Kidney capillary endothelial cell (primary cell): ENCODE results near the gene REPS2.
A peak's percentile ranks its signal among the peaks of the same experiment; 100 is the strongest.

Experiments
- DNase-seq: peaks from one replicate; pipeline ENCODE4 v3.0.0-alpha.2; 2018; ENCODE audit warnings: low spot score

Gene REPS2

DNA sequence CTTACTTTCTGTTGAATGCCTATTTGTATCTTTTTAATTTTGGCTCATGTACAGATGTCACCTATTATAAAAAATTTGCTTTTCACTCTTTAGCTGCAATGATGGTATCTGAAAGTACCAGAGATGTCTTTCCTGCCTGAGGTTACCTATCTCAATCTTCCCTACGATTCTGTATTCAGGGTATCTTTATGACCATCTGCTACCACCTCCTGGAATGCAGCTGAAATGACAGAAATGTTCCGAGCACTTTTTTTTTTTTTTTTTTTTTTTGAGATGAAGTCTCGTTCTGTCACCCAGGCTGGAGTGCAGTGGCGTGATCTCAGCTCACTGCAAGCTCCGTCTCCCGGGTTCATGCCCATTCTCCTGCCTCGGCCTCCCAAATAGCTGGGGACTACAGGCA is 136.4 kb downstream of the REPS2 start:
- peak; percentile 11 for DNase-seq

GRCh38 chrX:17086317-17086716 is 139.9 kb downstream of the REPS2 start:
- DNase-seq, result no peak

DNA sequence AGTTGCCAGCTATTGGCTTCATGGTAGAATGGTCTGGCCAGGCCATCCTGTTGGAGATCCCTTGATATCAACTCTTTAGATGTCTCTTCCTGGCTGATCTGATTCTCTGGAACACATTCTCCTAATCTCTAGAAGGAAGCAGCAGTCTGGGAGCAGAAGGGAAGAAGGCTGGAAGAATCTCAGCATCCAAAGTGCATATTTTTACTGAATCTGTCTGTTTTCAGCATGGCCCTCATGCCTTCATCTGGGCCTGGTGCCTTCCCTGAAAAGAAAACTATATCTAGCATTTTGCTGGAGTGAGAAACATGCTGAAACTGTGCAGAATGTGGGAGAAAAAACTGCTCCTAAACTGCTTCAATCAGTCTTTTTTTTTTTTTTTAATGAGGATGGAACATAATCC is 148.7 kb downstream of the REPS2 start:
- no peak for DNase-seq

DNA sequence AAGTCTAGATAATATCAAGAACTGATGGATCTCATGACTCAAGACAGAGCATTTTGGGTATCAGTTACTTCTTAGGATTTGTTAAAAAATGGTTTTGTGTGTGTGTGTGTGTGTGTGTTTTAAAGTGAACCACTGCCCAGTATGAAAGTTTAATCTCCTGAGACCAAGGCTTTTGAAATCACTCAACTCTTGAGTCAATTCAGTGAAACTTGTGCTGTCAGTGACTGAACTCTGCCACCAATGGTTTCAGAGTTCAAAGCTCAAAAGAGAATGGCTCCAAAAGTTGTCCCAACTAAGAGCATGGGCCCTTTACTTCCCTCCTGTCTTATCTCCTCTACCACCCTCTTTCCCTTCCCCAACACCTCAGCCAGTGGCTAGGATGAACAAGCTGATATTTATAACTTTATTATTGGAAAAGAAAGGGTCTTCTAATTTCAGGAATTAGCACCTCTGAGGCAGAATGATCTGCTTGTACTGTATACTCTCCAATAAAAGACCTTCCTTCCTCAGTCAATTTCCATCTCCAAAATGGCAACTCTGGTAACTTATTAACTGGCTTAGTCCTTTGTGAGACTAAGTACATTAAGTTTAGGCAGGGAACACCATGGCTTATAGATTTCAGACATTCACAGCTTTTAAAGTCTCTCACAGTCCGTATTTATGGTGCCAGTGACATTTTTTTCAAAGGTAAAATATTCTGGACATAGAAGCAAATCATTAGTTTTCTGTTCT is 152.2 kb downstream of the REPS2 start:
- no peak for DNase-seq

GRCh38 chrX:17104433-17104832 is 158.0 kb downstream of the REPS2 start:
- DNase-seq, result no peak

- DNase-seq, result no peak
Measured at GRCh38 chrX:17120816-17121215, 174.4 kb downstream of the REPS2 start.

DNA sequence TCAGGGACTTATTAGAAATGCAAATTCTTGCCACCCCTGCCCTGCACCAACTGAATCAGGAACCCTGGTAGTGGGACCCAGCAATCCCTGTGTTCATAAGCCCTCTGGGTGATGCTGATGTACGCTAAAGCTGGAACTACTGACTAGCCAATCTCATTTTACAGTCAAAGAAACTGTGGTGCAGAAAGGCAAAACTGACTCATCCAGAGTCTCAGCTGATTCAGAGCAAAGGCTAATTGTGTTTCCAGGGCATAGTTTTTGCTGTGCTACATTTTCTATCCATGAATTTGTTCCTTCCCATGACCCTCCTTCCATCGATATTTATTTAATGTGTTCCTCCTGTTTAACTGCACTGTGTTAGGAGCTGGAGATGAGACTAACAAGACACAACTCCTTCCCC is 207.5 kb downstream of the REPS2 start:
- no peak for DNase-seq

GRCh38 chrX:17160975-17161374 is 214.5 kb downstream of the REPS2 start:
- DNase-seq, result no peak

DNA sequence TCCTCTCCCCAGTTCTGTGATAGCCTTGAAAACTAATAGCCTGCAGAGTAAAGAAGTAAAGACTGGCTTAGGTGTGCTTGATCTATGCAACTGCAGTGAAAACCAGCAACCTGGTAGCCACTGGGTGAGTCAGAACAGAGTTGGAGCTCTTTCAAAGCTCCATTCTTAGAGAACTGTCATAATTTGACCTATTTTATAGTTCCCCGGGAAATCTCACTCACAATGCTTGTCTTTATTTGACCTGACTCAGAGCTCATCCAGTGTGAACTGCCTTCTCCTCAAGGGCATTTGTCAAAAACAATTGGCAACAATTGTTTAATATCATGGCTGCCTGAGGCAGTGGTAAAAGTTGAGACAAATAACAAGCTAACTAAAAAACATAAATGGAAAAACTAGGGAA is 215.5 kb downstream of the REPS2 start:
- no peak for DNase-seq

GRCh38 chrX:17164079-17164478 is 217.6 kb downstream of the REPS2 start:
- DNase-seq, result no peak

DNA sequence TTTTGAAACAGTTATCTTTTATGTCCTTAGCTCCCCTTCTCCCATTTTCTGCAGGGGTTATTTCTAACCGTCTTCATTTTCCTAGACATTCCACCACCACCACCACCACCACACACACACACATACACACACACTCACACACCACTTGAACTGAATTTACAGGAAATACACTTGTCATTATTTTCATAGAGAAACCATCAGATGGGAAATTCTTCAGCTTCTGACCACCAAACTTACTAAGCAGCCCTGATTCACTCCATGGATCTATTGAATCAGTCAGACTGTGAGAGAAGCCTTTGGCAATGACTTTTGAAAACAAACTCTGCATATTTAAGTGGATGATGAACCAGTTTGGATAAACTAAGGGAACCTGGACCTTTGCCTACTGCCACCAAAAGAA is 218.5 kb downstream of the REPS2 start:
- no peak for DNase-seq

GRCh38 chrX:17167915-17168314 is 221.5 kb downstream of the REPS2 start:
- no peak for DNase-seq

DNA sequence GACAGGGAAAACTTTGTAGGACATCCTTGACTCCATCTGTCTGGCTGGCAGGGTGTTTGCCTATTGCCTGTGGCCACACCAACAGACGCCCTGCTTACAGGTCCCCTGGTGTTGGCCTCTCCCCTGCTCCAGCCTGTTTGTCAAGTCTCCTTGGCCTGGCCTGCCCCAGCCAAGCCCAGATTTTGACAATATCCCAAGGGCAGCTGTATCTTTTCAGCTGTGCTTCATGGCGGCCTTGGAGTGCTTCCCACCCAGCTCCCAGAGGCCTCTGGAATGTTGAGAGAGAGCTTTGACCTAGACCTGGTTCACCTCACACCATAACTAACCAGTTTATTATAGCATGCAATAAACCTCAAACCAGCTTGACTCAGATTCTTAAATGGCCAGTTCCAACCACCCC is 224.5 kb downstream of the REPS2 start:
- no peak for DNase-seq

- no peak for DNase-seq
Measured at GRCh38 chrX:17174671-17175070, 228.2 kb downstream of the REPS2 start.

DNA sequence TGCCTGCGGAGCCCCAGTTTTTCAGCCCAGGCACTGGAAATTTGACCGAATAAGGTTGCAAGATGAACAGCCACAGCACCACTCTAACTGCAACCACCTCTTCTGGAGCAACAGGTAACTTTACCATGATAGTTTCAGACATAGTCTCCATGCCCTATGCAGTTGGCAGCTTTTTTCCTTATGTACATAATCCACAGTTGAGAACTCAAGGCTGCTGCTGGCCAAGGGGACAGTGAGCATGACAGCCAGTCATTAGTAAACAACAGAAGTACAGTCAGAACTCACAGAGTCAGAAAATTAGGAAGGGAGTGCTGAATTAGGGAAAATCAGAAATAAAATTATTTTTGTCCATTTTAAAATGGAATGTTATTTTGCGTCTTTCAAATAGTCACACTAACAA is 235.9 kb downstream of the REPS2 start:
- no peak for DNase-seq

GRCh38 chrX:17183566-17183965 is 237.1 kb downstream of the REPS2 start:
- DNase-seq, result no peak

DNA sequence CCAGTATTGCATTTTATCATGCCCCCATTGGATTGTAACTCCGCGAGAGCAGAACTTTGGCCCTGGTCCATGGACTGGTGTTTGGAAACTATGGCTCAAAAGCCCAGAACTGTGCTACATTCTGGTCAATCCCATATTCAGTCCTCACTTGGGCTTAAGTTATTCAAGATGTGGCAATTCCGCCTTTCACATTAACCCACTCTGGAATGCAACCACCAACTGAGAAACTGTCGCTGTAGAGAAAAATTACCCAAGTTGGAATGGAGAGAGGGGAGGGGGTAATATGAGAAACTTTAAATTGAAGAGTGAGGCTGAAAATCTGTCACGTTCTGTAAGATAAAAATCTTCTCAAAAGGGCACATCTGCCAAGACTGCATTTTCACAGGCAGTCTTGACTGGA is 239.0 kb downstream of the REPS2 start:
- no peak for DNase-seq

GRCh38 chrX:17187136-17187756 is 240.8 kb downstream of the REPS2 start:
- DNase-seq, result no peak

DNA sequence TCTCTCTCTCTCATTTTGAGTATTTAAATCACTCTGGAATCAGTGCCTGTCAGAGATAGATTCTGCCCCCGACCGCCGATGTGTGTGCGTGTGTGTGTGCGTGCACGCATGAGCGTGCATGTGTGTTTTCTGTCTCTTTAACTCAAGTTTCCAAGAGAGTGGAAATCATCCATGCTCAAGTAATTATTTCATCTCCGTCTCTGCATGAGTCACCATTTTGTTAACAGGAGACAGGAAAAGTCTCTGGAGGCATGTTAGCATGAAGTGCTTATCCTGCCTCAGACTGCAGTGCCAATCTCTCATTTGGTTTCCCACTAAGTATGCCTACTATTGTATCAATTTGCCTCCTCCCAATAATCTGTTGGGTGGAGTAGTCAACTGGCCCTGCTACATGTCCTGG is 245.6 kb downstream of the REPS2 start:
- peak; percentile 23 for DNase-seq
